Activated gamma-delta T cell treated with Interleukin-2 at 50 U/mL for 16 hours (primary cell): Measurements from ENCODE around the gene DIS3L2.

ENCODE experiments used
- DNase-seq: peaks from one replicate; pipeline ENCODE4 v3.0.0-alpha.2; 2020

Gene DIS3L2

GRCh38 chr2:231957913-231958763, 3.4 kb upstream of the DIS3L2 start:
- no peak for DNase-seq

DNA sequence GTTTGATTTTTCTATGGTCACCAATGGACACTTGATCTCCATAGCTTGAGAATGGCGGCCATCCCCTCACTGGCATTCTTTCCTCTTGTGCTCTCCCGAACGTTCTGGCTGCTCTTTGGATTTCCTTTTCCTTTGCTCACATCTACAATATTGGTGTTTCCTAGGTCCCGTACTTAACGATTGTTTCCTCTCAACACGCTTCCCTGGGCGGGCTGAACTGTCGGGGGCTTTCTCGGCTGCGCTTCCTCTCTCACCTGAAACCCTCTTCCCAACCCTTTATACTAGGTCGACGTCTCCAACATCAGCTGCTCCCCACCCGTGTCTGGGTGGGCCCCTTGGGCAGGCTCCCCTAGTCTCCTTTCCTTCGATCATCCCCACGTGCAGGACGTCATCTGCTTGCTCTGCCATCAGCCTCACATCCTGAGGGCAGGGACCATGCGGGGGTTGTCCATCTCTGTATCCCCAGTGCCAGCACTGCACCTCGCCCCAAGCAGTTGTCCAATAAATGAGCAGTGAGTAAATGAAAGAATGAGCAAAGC, 634 bp upstream of the DIS3L2 start:
- no peak for DNase-seq

DNA sequence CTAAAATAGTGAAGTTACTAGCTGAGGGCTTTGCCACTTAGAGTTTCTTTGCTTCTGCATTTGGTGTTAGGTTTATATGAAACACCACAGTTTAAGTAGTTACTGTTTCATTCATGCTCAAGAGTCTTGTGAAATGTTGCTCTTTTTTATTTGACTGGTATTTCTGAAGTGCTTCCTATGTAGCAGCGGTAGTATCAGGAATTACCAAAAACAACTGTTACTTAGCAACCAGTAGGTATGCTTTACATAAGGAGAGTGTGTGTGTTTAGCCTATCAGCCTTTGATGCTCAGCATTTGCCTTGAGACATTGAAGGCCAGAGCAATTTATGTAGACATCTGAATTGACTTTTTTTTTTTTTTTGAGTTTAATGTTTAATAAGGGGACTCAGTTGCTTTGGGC, 3.6 kb downstream of the DIS3L2 start:
- no peak for DNase-seq

DNA sequence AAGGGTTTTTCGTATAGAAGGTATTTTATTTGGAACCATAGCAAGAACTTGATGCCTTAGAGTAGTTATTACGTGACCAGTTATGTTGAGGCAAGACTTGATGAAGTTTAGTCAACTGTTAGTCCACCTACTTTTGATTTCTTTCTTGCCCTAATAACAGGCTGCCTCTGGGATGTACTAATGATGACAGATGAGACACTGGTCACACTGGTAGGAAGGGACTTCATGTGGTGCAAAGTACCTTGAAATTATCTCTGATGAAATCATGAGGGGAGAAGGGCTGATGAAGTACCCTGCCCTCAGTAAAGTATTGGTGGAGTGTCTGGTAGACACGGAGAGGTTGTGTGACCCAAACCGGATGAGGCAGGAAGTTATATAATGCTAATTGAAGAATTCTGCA, 5.4 kb downstream of the DIS3L2 start:
- no peak for DNase-seq

- no peak for DNase-seq
Measured at GRCh38 chr2:231968820-231969219, 7.3 kb downstream of the DIS3L2 start.

GRCh38 chr2:231970461-231970860, 8.9 kb downstream of the DIS3L2 start:
- no peak for DNase-seq

DNA sequence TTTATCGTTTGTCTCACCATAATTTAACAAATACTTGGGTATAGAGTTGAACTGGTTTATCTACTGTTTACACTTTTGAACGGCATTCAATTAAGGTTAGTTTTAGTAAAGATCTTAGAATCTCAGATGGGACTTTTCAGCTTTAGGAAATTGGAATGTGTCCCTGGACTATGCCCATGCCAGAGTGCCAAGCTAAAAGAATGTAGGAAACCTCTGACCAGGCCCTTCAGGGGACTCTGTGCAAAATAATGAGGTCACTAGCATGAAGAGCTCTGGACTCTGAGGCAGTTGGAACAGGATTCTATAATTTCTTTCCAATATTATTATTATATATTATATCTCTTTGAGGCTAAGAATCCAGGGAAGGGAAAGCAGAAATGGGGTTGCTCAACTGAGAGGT, 13.5 kb downstream of the DIS3L2 start:
- no peak for DNase-seq

- no peak for DNase-seq
Measured at GRCh38 chr2:231977430-231977829, 15.9 kb downstream of the DIS3L2 start.

DNA sequence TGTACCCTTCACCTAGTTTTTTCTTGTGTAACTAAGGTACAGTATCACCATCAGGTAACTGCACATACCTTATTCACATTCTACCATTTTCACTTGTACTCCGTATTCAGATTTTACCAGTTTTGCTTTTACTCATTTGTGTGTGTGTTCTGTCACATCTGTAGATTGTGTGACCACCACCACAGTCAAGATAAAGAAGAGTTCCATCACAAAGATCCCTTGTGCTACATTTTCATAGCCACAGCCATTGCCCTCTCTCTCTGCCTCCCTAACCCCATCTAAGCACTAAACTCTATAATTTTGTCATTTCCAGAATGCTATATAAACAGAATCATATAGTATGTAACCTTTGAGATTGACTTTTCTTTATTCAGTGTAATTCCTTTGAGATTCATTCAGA, 23.5 kb downstream of the DIS3L2 start:
- no peak for DNase-seq

DNA sequence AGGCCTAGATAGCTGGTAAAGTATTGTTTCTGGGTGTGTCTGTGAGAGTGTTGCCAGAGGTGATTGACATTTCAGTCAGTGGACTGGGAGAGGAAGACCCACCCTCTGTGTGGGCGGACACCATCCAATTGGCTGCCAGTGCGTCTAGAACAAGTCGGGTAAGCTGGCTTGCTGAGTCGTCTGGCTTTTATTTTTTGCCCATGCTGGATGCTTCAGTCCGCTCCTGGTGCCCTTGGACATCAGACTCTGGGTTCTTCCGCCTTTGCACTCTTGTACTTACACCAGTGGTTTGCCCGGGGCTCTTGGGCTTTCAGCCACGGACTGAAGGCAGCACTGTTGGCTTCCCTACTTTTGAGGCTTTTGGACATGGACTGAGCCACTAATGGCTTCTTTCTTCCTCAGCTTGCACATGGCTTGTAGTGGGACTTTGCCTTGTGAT, 24.3 kb downstream of the DIS3L2 start:
- DNase-seq: no peak

- DNase-seq: no peak
Measured at GRCh38 chr2:231987124-231987727, 25.7 kb downstream of the DIS3L2 start.

DNA sequence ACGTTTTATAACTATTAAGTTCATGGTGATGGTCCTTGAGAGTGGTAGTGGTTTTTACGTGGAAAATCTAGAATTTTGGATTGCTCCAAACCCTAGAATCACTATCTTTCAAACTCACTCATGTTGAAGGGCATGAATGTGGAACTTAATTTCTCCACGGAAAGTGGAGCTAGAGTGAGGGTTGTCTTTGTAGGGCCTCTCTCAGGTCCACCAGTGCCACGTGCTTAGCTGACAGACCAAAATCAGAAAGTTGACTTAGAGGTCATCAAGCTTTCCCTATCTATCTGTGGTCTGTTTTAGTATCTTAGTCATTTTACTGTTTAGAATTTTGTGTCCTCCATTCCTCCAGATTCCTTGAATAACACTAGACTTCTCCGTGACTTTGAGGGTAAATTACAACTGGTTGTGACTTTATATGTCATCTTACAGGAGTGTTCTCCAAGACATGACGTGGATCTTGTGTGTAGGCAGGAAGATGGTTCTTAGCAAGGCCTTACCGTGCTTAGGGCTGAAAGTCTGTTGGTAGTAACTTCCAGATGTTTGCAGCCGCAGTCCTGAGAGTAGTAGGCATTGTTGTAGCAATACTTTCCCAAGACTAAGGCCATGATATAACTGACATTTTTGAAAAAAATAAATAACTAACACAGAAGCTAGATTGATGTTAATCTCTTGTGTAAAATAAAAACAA, 26.8 kb downstream of the DIS3L2 start:
- DNase-seq: no peak

GRCh38 chr2:231991664-231992063, 30.2 kb downstream of the DIS3L2 start:
- DNase-seq: no peak

DNA sequence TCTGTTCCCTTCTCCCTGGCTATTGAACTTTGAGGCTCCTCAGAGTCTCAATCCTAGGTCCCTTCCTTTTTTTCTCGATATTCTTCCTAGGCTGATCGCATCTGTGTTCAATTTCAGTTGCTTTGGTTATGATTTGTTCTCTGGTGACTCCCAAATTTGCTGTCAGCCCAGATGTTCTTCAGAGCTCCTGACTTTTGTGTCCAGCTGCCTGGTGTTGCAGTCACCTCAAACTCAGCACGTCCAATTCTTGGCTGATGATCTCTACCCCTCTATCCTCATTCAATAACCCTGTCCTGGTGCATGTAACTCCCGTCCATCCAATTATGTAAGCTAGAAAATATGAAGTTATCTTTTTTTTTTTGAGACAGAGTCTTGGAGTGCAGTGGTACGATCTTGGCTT, 31.4 kb downstream of the DIS3L2 start:
- DNase-seq: no peak

- no peak for DNase-seq
Measured at GRCh38 chr2:231996797-231997540, 35.5 kb downstream of the DIS3L2 start.

GRCh38 chr2:231998046-231998445, 36.5 kb downstream of the DIS3L2 start:
- no peak for DNase-seq

DNA sequence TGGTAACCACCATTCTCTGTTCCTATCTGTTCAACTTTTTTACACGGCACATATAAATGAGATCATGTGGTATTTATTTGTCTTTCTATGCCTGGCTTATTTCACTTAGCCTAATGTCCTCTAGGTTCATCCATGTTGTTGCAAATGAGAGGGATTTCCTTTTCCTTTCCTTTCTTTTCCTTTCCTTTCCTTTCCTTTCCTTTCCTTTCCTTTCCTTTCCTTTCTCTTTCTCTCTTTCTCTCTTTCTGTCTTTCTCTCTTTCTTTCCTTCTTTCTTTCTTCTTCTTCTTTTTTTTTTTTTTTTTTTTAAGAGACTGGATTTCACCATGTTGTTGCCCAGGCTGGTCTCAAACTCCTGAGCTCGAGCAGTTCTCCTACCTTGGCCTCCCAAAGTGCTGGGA, 38.9 kb downstream of the DIS3L2 start:
- DNase-seq: no peak

DNA sequence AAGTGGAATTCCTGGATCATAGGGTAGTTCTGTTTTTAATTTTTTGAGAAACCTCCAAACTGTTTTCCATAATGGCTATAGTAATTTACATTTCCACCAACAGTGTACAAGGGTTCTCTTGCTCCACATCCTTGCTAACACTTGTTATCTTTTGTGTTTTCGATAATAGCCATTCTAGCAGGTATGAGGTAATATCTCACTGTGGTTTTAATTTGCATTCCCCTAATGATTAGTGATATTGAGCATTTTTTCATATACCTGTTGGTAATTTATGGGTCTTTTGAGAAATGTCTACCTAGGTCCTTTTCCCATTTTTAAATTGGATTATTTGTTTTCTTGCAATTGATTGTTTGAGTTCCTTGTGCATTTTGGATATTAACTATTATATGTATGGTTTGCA, 39.6 kb downstream of the DIS3L2 start:
- DNase-seq: no peak

DNA sequence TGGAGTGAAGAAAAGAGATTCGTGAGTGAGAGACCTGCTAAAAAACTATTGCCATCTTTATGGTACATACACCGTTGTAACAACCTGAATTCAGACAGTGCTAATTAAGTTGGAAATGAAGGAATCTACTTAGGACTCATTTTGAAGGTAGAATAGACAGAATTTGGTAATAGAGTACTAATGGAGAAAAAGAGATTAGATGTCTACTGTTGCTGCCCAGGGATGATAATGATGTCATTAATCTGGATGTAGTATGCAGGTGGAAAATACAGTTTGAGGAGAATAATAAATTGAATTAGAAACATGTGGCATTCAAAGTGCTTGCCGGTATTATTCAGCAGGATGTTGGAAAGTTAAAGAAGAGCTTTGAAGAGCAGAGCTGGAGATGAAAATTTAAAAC, 44.7 kb downstream of the DIS3L2 start:
- no peak for DNase-seq

- no peak for DNase-seq
Measured at GRCh38 chr2:232008907-232009638, 47.6 kb downstream of the DIS3L2 start.

DNA sequence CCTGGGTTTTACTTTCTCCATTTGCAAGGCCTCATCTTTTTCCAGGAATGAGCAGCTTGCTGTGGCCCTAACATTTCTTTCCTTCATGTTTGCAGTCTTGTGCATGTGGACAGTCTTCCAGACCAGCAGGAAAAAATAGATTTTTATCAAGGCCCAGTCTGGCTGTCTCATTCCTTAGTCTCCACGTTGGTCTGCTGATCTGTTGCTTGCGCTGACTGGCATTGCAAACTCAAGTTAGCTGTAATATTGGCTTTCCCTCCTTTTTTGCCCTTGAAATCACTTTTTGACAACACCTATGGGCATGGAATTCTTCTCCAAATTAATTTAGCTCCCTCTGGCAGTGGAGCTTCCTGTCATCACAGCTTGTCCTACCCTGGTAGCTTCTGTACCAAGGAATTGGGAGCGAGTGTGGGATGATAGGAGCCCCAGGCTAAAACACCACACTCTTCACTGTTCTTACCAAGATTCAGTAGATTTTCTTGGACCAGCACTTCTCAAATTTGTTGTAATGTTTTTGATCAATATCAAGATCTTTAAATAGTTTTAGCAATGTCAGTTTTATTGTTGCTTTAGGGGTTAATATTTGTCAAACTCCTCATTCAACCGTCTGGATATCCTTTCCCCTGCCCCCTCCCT, 48.2 kb downstream of the DIS3L2 start:
- DNase-seq: no peak
